GM18951 (cell line): Measurements from ENCODE around the gene EDN2.

Experiments used
- POLR2A ChIP-seq: IDR thresholded peaks from 4 replicates; pipeline ENCODE4 v1.6.1; 2011; ENCODE audit warnings: mild to moderate bottlenecking; ENCODE audit not compliant: insufficient read length, insufficient read depth; ENCODE audit errors: extremely low read depth
- in situ Hi-C: fragments of 300-500 bp; cut with MboI; formaldehyde crosslinking; loops from one replicate; pipeline ENCODE4 v1.12.0; 2022; ENCODE audit warnings: low sequenced_read_pairs, mixed read lengths, inconsistent platforms; ENCODE audit not compliant: unreplicated experiment

EDN2 gene

DNA sequence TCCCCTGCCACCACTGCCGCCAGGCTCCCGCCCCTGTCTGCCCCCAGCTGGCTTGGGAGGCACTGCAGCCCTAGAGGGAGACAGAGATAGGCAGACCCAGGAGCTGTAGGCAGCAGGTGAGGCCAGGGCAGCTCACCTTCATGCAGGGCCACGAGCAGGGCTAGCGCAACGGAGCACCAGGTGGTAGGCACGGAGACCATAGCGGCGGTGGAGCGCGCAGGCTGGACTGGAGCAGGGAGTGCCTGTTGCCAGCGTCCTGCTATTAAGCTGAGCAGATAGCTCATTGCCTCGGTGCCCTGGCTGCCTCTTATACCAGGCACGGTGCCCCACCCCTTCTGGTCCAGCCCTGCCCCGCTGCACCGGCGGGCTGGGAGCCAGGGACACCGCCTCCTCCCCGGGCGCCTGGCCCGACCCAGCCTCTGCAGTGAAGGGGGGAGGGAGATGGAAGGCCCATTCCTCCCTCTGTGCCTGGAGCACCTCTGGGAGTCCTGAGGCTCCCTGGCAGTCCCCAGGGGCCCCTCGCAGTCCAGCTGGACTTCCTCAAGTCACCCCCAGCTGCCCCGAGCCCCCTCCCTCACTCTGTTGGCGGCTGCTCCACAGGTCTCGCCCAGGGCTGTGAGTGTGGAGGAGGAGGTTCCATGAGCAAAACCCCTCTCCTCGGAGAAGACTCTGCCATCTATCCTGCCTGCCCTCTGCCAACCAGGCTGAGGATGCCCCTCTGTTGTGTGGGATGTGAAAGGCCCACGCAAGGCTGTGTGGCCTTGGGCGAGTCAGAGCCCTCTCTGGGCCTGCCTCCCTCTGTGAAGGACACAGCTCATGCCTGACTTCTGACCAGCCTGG, at the start of gene EDN2:
Gene EDN2, minus strand, starts transcription at position 282 of the 840 bp plus-strand sequence. Its CDS starts 82 bp downstream, at position 200.
- in situ Hi-C loops = no loop called here
- no peak for TF ChIP-seq POLR2A

DNA sequence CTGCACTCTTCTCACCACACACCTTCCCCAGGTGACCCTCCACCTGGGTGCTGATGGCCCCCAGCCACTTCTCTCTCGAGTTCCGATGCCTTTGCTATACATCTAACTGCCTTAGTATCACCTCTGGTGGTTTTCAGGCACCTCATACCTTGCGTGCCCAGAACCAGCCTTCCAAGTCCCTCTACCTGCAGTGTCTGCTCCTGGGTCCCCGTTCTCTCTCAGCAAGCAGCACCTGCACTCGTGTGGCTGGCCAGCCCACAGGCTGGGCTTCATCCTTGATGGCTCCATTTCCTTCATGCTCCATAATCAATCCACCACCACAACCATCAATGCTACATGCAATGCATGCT, 49.2 kb upstream of the EDN2 start:
- TF ChIP-seq POLR2A = no peak
- in situ Hi-C loops = no loop called here

DNA sequence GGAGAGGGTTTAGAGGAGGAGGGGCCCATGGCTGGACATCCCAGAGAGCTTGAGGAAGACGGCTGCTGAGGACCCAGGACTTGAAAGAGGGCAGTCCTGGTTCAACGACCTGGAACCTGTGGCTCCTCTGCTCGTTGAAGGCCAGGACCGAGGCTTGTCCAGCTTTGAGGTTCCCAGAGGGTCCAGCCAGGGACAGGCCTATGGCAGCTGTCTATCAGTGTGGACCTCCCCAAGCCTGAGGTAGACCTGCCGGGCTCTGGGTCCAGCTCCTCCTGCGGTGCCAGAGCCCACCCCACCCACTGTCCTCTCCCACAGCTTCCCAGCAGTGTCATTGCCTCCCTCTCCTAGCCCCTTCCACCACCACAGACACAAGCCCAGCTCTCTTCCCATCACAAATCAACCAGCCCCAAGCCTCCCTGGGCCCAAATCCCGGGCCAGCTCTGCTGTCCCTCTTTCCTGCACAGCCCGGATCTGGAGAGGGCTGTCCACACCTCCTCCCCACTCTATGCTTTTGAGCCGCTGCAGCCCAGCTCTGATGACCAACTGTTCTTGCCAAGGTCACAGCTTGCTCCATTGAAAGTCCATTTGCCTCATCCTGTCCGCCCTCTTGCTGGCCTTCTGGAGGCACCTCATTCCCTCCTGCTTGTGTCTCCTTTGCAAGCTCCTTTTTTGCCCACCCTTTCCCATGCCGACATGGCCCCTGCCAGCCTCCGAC, 48.7 kb upstream of the EDN2 start:
- no peak for TF ChIP-seq POLR2A
- in situ Hi-C loops = no loop called here

DNA sequence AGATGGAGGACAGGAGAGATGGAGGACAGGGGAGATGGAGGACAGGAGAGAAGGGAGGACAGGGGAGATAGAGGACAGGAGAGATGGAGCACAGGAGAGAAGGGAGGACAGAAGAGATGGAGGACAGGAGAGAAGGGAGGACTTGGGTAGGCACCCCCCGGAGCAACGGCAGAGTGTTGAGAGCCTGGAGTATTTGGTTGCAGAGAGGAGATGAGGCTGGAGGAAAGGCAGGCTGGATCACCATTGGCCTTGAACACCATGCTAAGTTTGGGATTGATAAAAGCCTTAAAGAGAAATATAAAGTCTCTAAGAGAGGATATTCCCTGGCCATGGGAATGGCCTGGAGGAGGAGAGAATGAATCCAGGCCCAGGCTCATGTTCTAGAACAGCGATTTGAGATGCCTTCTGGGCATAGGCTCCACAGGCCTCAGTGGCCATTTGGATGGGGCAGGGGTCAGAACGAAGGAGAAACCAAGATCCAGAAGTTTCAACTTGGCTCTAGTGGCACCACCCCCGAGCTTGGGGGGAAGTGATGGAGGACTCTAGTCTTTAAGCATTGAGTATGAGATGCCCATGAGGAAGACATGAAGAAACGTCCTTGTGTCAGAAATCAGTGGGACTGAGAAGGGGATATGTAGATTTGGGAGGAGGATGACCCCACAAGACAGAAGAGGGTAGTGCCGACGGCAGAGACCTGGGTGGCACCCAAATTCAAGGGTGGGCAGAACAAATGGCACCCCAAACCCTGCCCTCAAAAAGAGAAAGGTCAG, 47.9 kb upstream of the EDN2 start:
- in situ Hi-C loops = no loop called here
- TF ChIP-seq POLR2A = no peak

DNA sequence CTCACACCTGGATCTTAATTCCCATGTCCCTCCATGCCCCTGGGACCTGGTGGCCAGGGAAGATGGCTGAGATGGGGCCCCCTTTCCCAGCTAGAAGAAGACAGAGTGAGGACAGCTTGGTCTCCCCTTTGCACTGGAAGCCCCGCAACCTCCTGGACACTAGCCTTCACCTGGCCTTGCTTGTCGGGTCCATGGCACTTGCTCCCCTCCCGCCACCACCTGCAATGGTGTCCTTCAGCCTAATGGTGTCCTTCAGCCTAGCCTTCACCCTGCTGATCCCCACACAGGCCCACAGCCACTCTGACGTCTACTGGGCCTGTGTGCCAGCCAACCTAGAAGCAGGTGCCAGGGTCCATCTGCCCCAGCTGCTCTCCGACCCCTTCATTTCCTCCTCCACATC, 45.9 kb upstream of the EDN2 start:
- TF ChIP-seq POLR2A = no peak
- in situ Hi-C loops = no loop called here

DNA sequence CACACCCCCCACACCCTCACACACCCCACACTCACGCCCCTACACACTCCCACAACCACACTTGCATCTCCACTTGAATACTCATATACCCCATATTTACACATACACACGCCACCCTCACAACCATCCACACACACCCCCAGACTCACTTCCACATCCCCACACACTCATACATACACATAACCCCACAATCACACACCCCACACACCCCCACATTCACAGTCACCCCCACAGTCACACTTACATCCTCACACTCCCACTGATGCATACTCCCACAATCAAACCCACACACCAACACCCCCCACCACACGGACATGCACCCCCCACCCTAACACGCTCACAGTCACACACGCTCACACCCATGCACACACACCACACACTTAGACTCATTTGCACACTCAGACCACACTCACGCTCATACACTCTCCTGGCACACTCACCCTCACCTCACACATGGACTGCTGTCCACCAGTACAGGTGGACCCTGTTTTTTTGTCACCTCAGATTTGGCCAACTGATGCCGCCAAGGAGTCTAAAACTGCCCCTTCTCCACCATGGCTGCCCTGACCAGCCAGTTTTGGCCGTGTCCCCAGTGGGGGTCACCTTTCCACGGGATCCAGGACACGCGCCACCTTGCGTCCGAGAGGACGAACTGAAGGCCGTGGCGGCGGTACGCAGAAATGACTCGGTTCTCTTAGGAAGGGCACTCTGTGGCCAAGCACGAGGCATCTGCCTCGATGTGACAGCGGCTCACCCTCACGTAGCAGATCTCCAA, 45.3 kb upstream of the EDN2 start:
- in situ Hi-C loops = no loop called here

DNA sequence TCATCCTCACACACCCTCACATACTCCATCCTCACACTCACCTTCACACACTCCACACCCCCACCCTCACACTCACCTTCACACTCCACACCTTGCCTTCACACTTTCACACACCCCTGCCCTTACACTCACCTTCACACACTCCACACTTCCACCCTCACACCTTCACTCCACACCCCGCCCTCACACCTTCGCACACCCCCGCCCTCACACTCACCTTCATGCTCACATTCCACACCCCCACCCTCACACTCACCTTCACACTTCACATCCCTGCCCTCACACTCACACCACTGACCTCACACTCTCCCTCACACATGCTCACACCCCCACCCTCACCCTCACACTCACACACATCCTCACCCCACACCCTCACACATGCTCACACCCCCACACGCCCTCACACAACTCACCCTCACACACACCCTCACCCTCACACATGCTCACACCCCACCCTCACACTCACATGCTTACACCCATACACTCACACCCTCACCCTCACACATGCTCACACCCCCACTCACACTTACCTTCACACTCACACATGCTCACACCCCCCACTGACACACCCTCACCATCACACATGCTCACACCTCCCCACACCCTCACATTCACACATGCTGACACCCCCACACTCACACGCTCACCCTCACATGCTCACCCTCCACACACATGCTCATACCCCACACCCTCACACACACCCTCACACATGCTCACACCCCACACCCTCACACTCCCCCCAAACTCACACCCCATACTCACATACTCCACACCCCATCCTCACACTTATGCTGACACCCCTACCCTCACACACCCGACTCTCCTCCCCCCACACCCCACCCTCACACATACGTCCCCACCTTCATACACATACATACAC, 44.5 kb upstream of the EDN2 start:
- in situ Hi-C loops = no loop called here
- TF ChIP-seq POLR2A = no peak

More for the DNA sequence above, 45.3 kb upstream of the EDN2 start:
- TF ChIP-seq POLR2A = no peak

DNA sequence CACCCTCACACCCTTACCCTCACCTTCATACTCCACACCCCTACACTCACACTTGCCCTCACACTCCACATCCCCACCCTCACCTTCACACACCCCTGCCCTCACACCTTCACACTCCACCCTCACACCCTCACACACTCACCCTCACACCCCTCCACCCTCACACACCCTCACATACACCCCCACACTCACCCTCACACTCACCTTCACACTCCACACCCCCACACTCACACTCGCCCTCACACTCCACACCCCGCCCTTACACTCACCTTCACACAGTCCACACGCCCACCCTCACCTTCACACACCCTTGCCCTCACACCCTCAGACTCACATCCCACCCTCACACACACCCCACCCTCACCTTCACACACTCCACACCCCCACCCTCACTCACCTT, 43.6 kb upstream of the EDN2 start:
- in situ Hi-C loops = no loop called here
- no peak for TF ChIP-seq POLR2A

DNA sequence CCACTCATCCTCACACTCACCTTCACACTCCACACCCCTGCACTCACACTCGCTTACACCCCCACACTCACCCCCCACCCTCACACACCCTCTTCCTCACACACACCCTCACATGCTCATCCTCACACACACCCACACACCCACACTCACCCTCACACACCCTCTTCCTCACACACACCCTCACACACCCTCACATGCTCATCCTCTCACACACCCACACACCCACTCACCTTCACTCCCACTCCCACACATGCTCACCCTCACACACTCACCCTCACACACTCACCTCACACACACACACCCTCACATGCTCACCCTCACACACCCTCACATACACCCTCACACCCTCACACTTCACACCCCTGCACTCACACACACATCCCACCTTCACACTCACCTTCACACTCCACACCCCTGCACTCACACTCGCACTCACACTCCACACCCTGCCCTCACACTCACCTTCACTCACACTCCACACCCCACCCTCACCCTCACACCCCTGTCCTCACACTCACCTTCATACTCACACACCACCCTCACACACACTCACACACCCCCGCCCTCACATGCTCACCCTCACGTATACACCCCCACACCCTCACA, 42.6 kb upstream of the EDN2 start:
- in situ Hi-C loops = no loop called here

DNA sequence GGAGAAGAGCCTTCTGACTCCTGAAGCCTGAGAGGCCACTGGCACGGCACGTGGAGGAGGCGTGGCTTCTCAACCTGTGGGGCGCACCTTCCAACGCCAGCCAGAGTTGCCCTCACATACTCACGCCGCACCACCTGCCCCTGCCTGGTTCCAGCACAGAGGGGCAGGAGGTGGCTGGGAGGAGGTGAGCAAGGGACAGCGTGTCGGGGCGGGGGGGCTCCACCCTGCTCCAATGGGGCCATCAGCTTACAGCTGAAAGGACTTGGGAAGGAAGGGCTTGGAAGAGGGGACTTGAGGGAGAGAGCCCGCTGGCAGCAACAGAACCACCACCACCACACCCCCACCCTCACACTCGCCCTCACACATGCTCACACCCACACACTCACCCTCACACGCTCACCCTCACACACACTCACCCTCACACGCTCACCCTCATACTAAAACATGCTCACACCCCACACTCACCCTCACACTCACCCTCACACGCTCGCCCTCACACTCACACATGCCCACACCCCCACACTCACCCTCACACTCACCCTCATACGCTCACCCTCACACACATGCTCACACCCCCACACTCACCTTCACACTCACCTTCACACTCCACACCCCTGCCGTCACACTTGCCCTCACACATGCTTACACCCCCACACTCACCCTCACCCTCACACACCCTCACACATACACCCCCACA, 41.6 kb upstream of the EDN2 start:
- in situ Hi-C loops = no loop called here
- no peak for TF ChIP-seq POLR2A

More for the DNA sequence above, 42.6 kb upstream of the EDN2 start:
- TF ChIP-seq POLR2A = no peak
